Cardiac fibroblast (primary cell): Measurements from ENCODE around the gene TRAIP.

Experiments used
- DNase-seq, 2 donors: peaks; one replicate each; pipeline versions ENCODE4 v3.0.0 to v3.0.0-alpha.2; 2010; ENCODE audit warnings: low read depth in 2 of 2
- H3K4me3 ChIP-seq, 2 donors: replicated peaks in 1 of 2; 1 replicate in 1 of 2; 2 replicates in 1 of 2; pipeline ENCODE4 v1.5.1; 2011; ENCODE audit warnings: low read depth in 2 of 2, low read length in 2 of 2, mild to moderate bottlenecking in 2 of 2, moderate library complexity in 1 of 2
- TF ChIP-seq, protein P1 (sequence below): IDR thresholded peaks from one replicate; pipeline ENCODE4 v1.5.1; 2011; ENCODE audit warnings: low read depth, mild to moderate bottlenecking, low read length, inconsistent platforms

TRAIP gene

DNA sequence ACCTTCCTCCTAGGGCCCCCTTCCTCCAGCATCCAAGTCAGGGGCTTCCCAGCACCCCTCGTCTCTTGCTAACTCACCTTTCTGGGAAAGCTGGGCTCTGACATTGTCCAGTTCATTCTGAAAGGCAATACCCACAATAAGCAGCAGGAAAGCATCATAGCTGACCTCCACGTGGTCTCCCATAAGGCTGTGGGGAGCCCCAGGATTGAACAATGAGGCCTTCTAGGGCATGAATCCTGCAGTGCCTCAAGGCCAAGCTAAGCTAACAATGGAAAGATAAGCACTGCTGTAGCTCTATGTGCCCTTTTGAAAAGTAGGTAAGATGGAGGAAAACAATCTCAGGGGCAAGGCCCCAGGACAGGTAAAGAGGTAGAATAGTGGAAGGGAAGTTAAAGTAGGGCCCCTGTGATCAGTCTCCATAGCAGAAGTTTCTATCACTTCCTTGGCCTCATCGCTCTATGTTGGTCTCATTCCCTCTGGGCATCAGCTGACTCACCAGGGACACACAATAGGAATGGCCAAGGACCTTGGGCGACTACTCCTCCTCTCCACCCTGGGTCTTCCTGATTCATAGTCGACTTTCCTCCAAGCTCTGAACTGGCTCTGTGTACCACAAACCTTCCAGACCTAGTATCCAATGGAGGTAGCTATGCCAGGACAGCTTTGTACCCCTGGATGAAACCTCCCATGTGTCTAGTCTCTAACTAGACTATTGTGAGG lies 11.7 kb downstream of the TRAIP start:
- TF ChIP-seq, protein P1, sequence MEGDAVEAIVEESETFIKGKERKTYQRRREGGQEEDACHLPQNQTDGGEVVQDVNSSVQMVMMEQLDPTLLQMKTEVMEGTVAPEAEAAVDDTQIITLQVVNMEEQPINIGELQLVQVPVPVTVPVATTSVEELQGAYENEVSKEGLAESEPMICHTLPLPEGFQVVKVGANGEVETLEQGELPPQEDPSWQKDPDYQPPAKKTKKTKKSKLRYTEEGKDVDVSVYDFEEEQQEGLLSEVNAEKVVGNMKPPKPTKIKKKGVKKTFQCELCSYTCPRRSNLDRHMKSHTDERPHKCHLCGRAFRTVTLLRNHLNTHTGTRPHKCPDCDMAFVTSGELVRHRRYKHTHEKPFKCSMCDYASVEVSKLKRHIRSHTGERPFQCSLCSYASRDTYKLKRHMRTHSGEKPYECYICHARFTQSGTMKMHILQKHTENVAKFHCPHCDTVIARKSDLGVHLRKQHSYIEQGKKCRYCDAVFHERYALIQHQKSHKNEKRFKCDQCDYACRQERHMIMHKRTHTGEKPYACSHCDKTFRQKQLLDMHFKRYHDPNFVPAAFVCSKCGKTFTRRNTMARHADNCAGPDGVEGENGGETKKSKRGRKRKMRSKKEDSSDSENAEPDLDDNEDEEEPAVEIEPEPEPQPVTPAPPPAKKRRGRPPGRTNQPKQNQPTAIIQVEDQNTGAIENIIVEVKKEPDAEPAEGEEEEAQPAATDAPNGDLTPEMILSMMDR = no peak
- DNase-seq = peak in 1 of 2 donors; percentile 28

DNA sequence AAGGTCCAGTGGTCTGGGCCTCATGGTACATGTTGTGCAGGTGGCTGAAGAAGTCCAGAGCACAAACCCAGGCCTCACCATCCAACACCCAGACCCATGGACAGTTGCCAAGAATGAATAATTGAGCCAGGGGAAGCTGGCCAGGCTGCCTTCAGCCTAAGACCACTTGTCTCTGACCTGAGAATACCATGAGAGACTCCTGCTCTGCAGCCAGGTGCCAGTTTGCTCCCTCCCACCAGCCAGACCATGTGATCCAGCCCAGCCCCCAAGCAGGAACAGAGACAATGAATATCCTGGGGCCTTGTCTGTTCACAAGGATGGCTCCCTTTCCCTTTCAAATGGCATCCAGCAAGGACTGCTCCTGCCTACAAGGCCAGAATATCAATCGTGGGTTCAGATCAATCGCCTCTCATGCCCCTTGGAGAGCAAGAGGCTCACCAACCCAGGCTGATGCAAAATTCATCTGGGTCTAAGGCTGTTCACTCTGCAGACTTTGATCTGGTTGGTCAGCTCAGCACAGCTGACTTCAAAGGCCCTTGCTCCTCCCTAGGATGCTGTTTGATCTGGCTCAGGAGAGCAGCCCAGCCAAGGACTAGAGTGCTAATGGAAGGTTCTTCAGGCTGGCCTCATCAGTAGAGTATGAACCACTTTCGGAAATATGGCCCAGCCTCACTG lies 13.4 kb downstream of the TRAIP start:
- no peak for DNase-seq
- TF ChIP-seq, protein P1 = no peak
- H3K4me3 ChIP-seq = no peak overlapping the region

More for the DNA sequence above, 11.7 kb downstream of the TRAIP start:
- no peak overlapping the region for H3K4me3 ChIP-seq

DNA sequence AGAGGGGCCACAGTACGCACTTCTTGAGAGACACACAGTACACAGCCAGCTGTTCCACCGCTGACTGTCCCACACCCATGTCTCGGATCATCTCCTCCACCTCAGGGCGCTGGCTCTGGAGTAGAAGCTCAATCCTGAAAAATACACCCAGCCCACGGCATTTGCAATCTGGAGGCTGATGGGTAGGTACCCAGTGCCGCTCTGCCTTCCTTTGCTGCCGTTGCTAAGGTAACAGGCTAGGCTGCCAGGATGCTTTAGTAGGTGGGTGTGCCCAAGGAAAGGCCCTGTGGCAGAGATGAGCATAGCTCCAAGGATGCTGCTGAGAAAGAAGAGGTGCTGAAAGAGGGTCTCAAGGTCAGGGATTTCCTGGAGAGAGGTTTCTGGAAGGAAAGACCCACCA lies 14.6 kb downstream of the TRAIP start:
- no peak overlapping the region for H3K4me3 ChIP-seq
- no peak for DNase-seq
- TF ChIP-seq, protein P1 = no peak

DNA sequence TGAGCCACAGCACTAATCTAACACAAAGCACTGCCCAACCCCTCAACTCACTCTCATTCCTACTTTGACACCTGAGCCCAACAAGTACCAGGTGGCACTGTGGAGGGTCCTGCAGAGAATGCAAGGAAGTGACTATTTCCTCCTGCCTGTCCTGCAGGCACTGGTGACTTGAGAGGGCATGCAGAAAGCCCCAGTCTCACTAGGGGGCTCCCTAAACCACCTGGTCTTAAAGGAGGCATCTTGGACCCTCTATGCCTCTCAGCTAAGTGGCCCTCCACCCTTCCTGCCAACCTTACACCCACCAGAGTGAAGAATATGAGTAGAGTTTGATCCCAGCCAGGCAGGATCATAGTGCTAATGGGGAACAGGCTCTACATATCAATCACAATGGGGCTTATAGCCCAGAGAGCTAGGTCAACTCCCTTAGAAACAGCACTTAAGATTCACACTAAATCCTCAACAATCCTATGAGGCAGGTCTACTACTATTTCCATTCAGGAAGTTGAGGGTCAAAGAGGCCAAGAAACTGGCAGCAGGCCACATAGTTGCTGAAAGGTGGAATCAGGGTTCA lies 15.2 kb downstream of the TRAIP start:
- TF ChIP-seq, protein P1 = peak; percentile 43
- H3K4me3 ChIP-seq = no peak overlapping the region
- DNase-seq = peak; percentile 29 to 39

DNA sequence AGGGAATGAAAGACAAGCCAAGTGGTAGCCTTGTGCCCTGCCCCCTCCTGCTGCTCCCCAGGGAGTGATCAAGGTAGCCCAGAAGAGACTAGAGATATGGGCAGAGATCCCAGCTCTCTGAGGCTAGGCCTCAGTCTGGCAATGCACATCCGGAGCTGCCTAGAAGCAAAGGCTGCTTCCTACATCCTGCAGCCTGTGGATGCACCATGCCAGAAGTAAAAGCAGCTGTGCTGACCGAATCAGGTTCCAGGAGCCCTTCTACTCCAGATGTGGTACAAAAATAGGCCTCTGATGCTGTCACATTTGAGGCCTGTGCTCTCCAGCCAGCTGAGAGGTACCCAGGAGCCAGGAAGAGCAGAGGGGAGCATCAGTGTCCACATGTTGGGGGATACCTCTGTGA lies 16.0 kb downstream of the TRAIP start:
- TF ChIP-seq, protein P1 = no peak
- H3K4me3 ChIP-seq = no peak overlapping the region
- DNase-seq = peak; percentile 8 to 20

DNA sequence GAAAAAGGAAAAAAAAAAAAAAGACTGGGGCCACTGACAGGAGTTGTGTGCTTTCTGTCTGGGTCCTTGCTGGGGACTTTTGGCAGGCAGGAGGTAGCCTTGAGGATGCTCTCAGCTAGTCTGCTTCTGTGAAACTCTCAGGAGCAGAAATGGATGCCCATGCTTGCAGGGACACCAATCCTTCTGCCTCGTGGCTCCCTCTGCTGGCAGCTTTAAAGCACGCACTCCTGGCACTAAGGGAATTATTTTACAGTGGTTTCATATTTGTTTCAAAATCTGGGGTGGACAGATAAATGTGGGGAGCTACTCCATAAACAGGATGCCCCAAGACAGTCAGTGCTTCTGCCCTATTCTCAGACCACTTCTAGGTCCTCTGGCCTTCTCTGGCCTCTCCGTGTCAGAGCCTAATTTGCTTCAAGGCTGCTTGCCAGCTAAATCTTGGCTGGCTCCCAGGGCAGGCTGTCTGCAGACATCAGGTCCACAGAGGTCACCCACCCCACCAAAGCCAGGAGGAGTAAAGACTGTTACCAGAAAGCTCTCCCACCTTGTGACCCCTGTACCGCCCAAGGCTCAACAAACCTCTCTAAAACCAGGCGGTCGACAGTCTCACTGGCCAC lies 17.1 kb downstream of the TRAIP start:
- TF ChIP-seq, protein P1 = peak; percentile 90
- H3K4me3 ChIP-seq = no peak overlapping the region
- peak; percentile 86 to 90 for DNase-seq
